GM12875 (cell line): ENCODE data around the gene ADGRB3.

Experiments used
- H3K4me3 ChIP-seq: one replicate; pipeline ENCODE4 v1.5.1; 2011; ENCODE audit warnings: low read depth, low read length, control low read depth
- CTCF ChIP-seq: IDR thresholded peaks from 2 replicates; pipeline ENCODE4 v1.5.1; 2011; ENCODE audit warnings: low read depth, mild to moderate bottlenecking, control low read depth, inconsistent platforms, low read length, moderate library complexity, borderline replicate concordance; ENCODE audit not compliant: insufficient read depth

ADGRB3 gene

GRCh38 chr6:69185276-69185675 lies 550.2 kb downstream of the ADGRB3 start:
- TF ChIP-seq CTCF = no peak
- no peak overlapping the region for H3K4me3 ChIP-seq

- no peak for TF ChIP-seq CTCF
These were observed 567.7 kb downstream of the ADGRB3 start for GRCh38 chr6:69202768-69203167.

GRCh38 chr6:69216127-69216526 lies 581.0 kb downstream of the ADGRB3 start:
- no peak for TF ChIP-seq CTCF
- H3K4me3 ChIP-seq = no peak overlapping the region

More at GRCh38 chr6:69202768-69203167, 567.7 kb downstream of the ADGRB3 start:
- no peak overlapping the region for H3K4me3 ChIP-seq

- no peak overlapping the region for H3K4me3 ChIP-seq
- no peak for TF ChIP-seq CTCF
These were observed 582.3 kb downstream of the ADGRB3 start for GRCh38 chr6:69217343-69217742.

- no peak overlapping the region for H3K4me3 ChIP-seq
- TF ChIP-seq CTCF = no peak
These were observed 585.3 kb downstream of the ADGRB3 start for GRCh38 chr6:69220375-69220774.

GRCh38 chr6:69232008-69232407 lies 596.9 kb downstream of the ADGRB3 start:
- H3K4me3 ChIP-seq = no peak overlapping the region
- TF ChIP-seq CTCF = no peak

- no peak for TF ChIP-seq CTCF
These were observed 597.4 kb downstream of the ADGRB3 start for GRCh38 chr6:69232496-69232895.

More at GRCh38 chr6:69232496-69232895, 597.4 kb downstream of the ADGRB3 start:
- H3K4me3 ChIP-seq = no peak overlapping the region
